Heart right ventricle (tissue), 16 donors: ENCODE data around the gene YBX3. TPM values are rescaled to one million over a fixed set of nuclear protein-coding genes. Genes with fewer than 3 reads are reported as not detected.

Source experiments
- ATAC-seq, 8 donors: fragments of 200-7000 bp; cut with Tn5 transposase; one replicate each; pipeline ENCODE4 v1.9.1; 2020; ENCODE audit warnings: mild to moderate bottlenecking in 8 of 8, moderate library complexity in 8 of 8, moderate number of reproducible peaks in 1 of 8
- DNase-seq, 2 donors: peaks; one replicate each; pipeline ENCODE4 v3.0.0-alpha.2; 2020
- H3K27ac ChIP-seq, 10 donors: fragments of 200-600 bp; sonication (generic) in 2 of 10; one replicate each; pipeline versions ENCODE4 v1.5.0 to v1.8.0; 2020 to 2022; ENCODE audit warnings: mild to moderate bottlenecking in 3 of 10
- H3K27me3 ChIP-seq, 7 donors: fragments of 200-600 bp; one replicate each; pipeline ENCODE4 v1.8.0; 2021 to 2022; ENCODE audit warnings: mild to moderate bottlenecking in 2 of 7
- H3K36me3 ChIP-seq, 9 donors: fragments of 200-600 bp; sonication (generic) in 1 of 9; one replicate each; pipeline versions ENCODE4 v1.5.0 to v1.8.0; 2020 to 2022; ENCODE audit warnings: mild to moderate bottlenecking in 2 of 9
- H3K4me1 ChIP-seq, 9 donors: fragments of 200-600 bp; sonication (generic) in 1 of 9; one replicate each; pipeline versions ENCODE4 v1.5.0 to v1.8.0; 2020 to 2022; ENCODE audit warnings: mild to moderate bottlenecking in 4 of 9
- H3K4me3 ChIP-seq, 10 donors: fragments of 200-600 bp; sonication (generic) in 2 of 10; one replicate each; pipeline versions ENCODE4 v1.5.0 to v1.8.0; 2020 to 2022; ENCODE audit warnings: mild to moderate bottlenecking in 7 of 10, moderate library complexity in 2 of 10
- H3K9me3 ChIP-seq, 11 donors: fragments of 200-600 bp in 10 of 11; sonication (generic) in 2 of 11; one replicate each; pipeline versions ENCODE4 v1.5.0 to v1.8.0; 2013 to 2022; ENCODE audit warnings: mild to moderate bottlenecking in 2 of 11, control low read depth in 1 of 11, moderate library complexity in 1 of 11
- WGBS, 2 donors: extraction: QIAGEN DNeasy Blood & Tissue Kit; methylation state at CpG; one replicate each; pipeline ENCODE4 v1.1.7; 2013; ENCODE audit warnings: inconsistent platforms in 1 of 2; 5-methylcytosine and 5-hydroxymethylcytosine counted together
- intact Hi-C, 10 donors: fragments of 100-400 bp; cut with DNase I; formaldehyde crosslinking; loops; one replicate each; pipeline versions ENCODE4 v1.11.1 to v1.14.2; 2022
- long read RNA-seq, 3 donors: library from polyadenylated mRNA; unstranded; transcript quantifications; one replicate each; pipeline ENCODE4 v2.0.0, GENCODE V29; 2020 to 2021
- polyA plus RNA-seq, 2 donors: library from polyadenylated mRNA; stranded (reverse); fragments of 200-250 nt; gene quantifications; one replicate each; pipeline ENCODE4 v1.2.3, GENCODE V29; 2013
- total RNA-seq, 10 donors: library from RNA; stranded (reverse); fragmentation: NEBNext Ultra II Directional in 3 of 10; extraction: Animal tissue kit (Norgen Biotek cat#: 25700) in 3 of 10; gene quantifications; one replicate each; pipeline versions ENCODE4 v1.2.1 to v1.2.4, GENCODE V29; 2021 to 2023
- TF ChIP-seq, protein P1 (sequence below), 9 donors: fragments of 200-600 bp; sonication (generic) in 2 of 9; IDR thresholded peaks; one replicate each; pipeline versions ENCODE4 v1.5.0 to v1.8.0; 2021 to 2022; ENCODE audit warnings: antibody characterized with exemption in 9 of 9, mild to moderate bottlenecking in 5 of 9, moderate library complexity in 1 of 9
- donor health status: Arrhythmogenic right ventricular cardiomyopathy.
- donor health status: ischemic (EF 13 %, LVEDD 7.1; RV severe dilation, severe dysfunction).
- donor health status: healthy with polysubstance abuse.
- donor health status: DM: no; HTN: yes; CAD: no.
- donor health status: DM: no; HTN: no; CAD: no.
- donor health status: ischemic (EF 25% LVEDD 6.9; RV normal size, moderate dysfunction).
- donor health status: ischemic (EF 25% LVEDD 5.7; RV mildly dilated, moderate dysfunction).
- donor health status: healthy.
- donor health status: DM: yes; HTN: yes; CAD: no.
- donor health status: Ischemic cardiomyopathy.
- donor health status: ischemic (EF 35%, LVEDD 5.7; RV mildly dilated, moderate dysfunction).
- donor health status: nonischemic (EF 11% LVEDD 7.7; RV severe dilation, severe dysfunction).
- donor health status: DM: yes; HTN: yes; CAD: no.
- donor health status: PGD.
- donor health status: ischemic (EF 29% LVEDD 5.4; RV normal size, mild dysfunction).
- donor health status: nonischemic (EF 23%, LVEDD 6.1; RV moderate dilation, normal function).

The YBX3 gene
- total RNA-seq (1,000 to 10,000 TPM in 1 of 10 donors, 100 to 1,000 TPM in 9; 516 to 1,012 (median 632) TPM), polyA plus RNA-seq (1,000 to 10,000 TPM in 1 of 2 donors, 100 to 1,000 TPM in 1; 244 to 1,254 TPM)
- long read RNA-seq, donor 1, transcript YBX3-201 (10 exons, 1,796 nt): minor isoform, 688 of 1,632 reads
- long read RNA-seq, donor 1, transcript YBX3-202 (9 exons, 1,708 nt): major isoform, 782 of 1,632 reads
- long read RNA-seq, donor 1, partial matches to known transcripts: 25 of 1,632 reads
- long read RNA-seq, donor 1, other reads (novel, unspliced or antisense): 135 of 1,632 reads
- long read RNA-seq, donor 2, transcript YBX3-201 (10 exons, 1,796 nt): minor isoform, 661 of 1,543 reads
- long read RNA-seq, donor 2, transcript YBX3-202 (9 exons, 1,708 nt): major isoform, 722 of 1,543 reads
- long read RNA-seq, donor 2, partial matches to known transcripts: 20 of 1,543 reads
- long read RNA-seq, donor 2, other reads (novel, unspliced or antisense): 137 of 1,543 reads
- long read RNA-seq, donor 3, transcript YBX3-202 (9 exons, 1,708 nt): minor isoform, 55 of 167 reads
- long read RNA-seq, donor 3, transcript YBX3-201 (10 exons, 1,796 nt): major isoform, 62 of 167 reads
- long read RNA-seq, donor 3, transcript YBX3-206 (4 exons, 840 nt): minor isoform, 5 of 167 reads
- long read RNA-seq, donor 3, partial matches to known transcripts: 18 of 167 reads
- long read RNA-seq, donor 3, other reads (novel, unspliced or antisense): 27 of 167 reads

DNA sequence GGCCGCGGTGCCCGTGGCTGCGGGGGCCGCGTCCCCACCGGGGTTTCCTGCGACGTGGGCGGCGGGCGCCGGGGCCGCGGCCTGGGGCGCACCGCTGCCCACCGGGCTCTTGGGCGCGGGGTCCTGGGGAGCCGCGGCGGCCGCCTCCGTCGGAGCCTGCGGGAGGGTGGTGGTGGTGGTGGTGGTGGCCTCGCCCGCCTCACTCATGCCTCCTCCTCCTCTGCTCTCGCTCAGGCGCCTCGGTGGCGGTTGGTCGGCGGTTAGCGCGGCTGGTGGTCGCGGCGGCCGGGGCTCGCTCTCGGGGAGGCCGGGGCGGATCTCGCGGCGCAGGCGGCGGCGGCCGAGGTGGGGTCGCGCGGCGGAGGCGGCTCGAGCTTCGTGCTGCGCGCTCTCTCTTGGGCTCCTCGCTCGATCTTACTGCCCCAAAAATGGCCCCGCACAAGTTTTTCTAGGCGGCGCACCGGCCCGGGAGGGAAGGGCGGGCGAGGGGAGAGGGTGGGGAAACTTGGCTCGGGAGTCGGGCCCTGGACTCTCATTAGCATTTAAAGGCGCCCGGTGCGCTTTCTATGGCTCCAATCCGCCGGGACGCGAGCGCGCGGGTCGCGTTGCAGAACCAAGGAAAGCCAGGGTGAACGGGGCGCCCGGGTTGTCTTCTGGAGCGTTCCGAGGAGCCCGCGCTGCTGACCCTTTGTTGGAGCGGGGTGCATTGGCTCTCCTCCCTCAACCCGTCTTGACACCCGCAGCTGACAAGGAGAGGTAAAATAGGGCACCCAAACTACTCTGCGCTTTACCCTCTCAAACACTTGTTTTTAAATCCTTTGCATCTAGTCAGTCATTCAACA, at the start of gene YBX3:
YBX3 (minus strand) TSS at position 419 of the 842 bp plus-strand sequence; CDS start at position 207, 212 bp downstream.
- Histone ChIP-seq H3K27me3 (peaks cover 0 to 18% (median 0%) of the 10 kb centered on the region in 7 donors), H3K36me3 (no peaks in the 10 kb centered on the region), H3K4me1 (peaks cover 7 to 44% (median 42%) of the 10 kb centered on the region in 9 donors), H3K9me3 (no peaks in the 10 kb centered on the region), H3K4me3 (peak within 1 kb of the TSS; percentile 73 to 95 (median 92)), H3K27ac (peak within 1 kb of the TSS; percentile 93 to 100 (median 98))
- TF ChIP-seq, protein P1, sequence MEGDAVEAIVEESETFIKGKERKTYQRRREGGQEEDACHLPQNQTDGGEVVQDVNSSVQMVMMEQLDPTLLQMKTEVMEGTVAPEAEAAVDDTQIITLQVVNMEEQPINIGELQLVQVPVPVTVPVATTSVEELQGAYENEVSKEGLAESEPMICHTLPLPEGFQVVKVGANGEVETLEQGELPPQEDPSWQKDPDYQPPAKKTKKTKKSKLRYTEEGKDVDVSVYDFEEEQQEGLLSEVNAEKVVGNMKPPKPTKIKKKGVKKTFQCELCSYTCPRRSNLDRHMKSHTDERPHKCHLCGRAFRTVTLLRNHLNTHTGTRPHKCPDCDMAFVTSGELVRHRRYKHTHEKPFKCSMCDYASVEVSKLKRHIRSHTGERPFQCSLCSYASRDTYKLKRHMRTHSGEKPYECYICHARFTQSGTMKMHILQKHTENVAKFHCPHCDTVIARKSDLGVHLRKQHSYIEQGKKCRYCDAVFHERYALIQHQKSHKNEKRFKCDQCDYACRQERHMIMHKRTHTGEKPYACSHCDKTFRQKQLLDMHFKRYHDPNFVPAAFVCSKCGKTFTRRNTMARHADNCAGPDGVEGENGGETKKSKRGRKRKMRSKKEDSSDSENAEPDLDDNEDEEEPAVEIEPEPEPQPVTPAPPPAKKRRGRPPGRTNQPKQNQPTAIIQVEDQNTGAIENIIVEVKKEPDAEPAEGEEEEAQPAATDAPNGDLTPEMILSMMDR (IDR thresholded peaks at IDR 0.05): no peak
- WGBS, 2 donors: 0% methylated on average over 58 to 95 of the region's 95 CpGs
- ATAC-seq: peak; percentile 77 to 84 (median 82)
- DNase-seq: peak; percentile 87 to 92
- intact Hi-C loops: loop anchor here in 8 of 10 donors (1.0 to 10.0 kb wide), 9 partner anchors 26 to 511 kb away; partner anchors contain the start of genes GABARAPL1 (in 5 of the 8) and MAGOHB (in 4 of the 8)

DNA sequence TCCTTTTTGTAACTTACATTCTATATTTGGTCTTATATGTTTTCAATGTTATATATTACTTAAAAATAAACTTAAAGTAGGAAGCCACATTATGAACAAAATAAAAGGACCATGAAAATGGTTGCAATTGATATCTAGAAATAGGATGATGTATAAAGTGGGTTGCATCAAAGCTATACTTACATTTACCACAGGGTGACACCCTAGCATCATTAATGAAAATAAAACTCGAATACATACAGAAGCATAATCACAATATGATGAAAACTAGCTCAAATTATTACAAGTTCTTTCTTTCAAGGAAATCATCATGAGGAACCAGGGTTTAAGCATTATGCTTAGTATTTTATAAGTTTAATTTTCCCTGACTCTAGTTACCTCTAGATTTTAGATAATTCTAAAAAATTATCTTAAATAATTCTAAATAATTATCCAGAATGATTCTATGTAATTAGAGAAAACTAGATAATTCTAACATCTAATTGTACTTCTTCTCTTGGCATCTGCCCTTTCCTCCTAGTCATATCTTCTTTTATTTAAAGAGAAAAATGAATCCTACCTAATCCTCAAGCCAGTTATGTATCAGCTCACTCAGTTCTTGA, 48.1 kb upstream of the YBX3 start:
- no peaks in the 10 kb centered on the region for H3K36me3 ChIP-seq
- intact Hi-C loops: loop anchor here in 9 of 10 donors (1.0 to 10.0 kb wide), 8 partner anchors 426 to 716 kb away; no protein-coding TSS in a partner anchor
- peaks cover 0 to 74% (median 54%) of the 10 kb centered on the region in 7 donors for H3K27me3 ChIP-seq
- no peak overlapping the region for H3K4me3 ChIP-seq
- peak in 2 of 8 donors; percentile 51 to 64 for ATAC-seq
- DNase-seq: no peak
- WGBS, 2 donors: 0 to 2% methylated on average over 1 of the region's 1 CpG
- H3K27ac ChIP-seq: no peak overlapping the region
- H3K4me1 ChIP-seq: no peaks in the 10 kb centered on the region
- TF ChIP-seq, protein P1 (IDR thresholded peaks at IDR 0.05): peak; percentile 52 to 85 (median 70)
- H3K9me3 ChIP-seq: no peaks in the 10 kb centered on the region

DNA sequence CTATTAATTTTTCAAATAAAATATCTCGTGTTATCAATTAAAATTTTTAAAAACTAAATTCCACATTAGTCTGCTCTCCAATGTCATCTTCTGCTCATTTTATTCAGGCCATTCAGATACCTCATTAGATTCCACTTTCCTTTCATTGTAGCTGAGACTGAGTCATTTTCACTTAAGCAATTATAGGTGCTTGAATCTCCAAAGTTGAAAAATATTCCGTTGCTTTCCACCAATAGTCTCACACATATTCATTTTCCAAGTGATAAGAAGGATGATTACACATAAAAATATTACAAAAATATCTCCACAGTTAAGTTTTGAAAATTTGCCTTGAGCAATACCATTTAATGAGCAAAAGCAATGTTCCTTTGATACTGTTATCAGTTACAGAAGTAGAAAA, 36.5 kb upstream of the YBX3 start:
- Histone ChIP-seq H3K4me1 (no peaks in the 10 kb centered on the region), H3K9me3 (peaks cover 0 to 20% (median 7%) of the 10 kb centered on the region in 11 donors), H3K36me3 (no peaks in the 10 kb centered on the region), H3K27me3 (peaks cover 0 to 29% (median 13%) of the 10 kb centered on the region in 7 donors), H3K27ac (no peak overlapping the region), H3K4me3 (no peak overlapping the region)
- ATAC-seq (no peak), DNase-seq (no peak)
- TF ChIP-seq, protein P1 (IDR thresholded peaks at IDR 0.05): no peak
- WGBS, 2 donors: 19 to 31% methylated on average over 2 of the region's 2 CpGs
- intact Hi-C loops: loop anchor here in 7 of 10 donors (10.0 kb wide), 5 partner anchors 85 to 525 kb away; partner anchors contain the start of genes MAGOHB (in 4 of the 7) and STYK1 (in 1 of the 7)
